Activated naive CD8-positive, alpha-beta T cell treated with anti-CD3 and anti-CD28 coated beads, Interleukin-2, amount 50 U/mL, for 16 hours (primary cell): Measurements from ENCODE around the gene CYP19A1.

Experiments used
- DNase-seq: peaks from one replicate; pipeline ENCODE4 v3.0.0-alpha.2; 2020; ENCODE audit warnings: low read depth, low spot score

The CYP19A1 gene

GRCh38 chr15:51338496-51338895, at the start of gene CYP19A1:
Gene CYP19A1, minus strand, starts transcription at chr15:51338596. Its CDS starts 95,684 bp downstream, at chr15:51242912.
- no peak for DNase-seq

- no peak for DNase-seq
Measured at GRCh38 chr15:51387699-51388041, 49.3 kb upstream of the CYP19A1 start.

- no peak for DNase-seq
Measured at GRCh38 chr15:51386960-51387698, 48.7 kb upstream of the CYP19A1 start.

GRCh38 chr15:51386486-51386885, 48.1 kb upstream of the CYP19A1 start:
- no peak for DNase-seq

- no peak for DNase-seq
Measured at GRCh38 chr15:51386029-51386428, 47.6 kb upstream of the CYP19A1 start.

GRCh38 chr15:51382787-51383186, 44.4 kb upstream of the CYP19A1 start:
- DNase-seq, result no peak

GRCh38 chr15:51380999-51381806, 42.8 kb upstream of the CYP19A1 start:
- DNase-seq, result no peak

- no peak for DNase-seq
Measured at GRCh38 chr15:51379390-51379789, 41.0 kb upstream of the CYP19A1 start.

- DNase-seq, result no peak
Measured at GRCh38 chr15:51378406-51378805, 40.0 kb upstream of the CYP19A1 start.

- DNase-seq, result no peak
Measured at GRCh38 chr15:51377038-51377786, 38.8 kb upstream of the CYP19A1 start.

GRCh38 chr15:51375966-51376640, 37.7 kb upstream of the CYP19A1 start:
- no peak for DNase-seq

GRCh38 chr15:51374131-51374530, 35.7 kb upstream of the CYP19A1 start:
- no peak for DNase-seq

GRCh38 chr15:51371266-51371665, 32.9 kb upstream of the CYP19A1 start:
- no peak for DNase-seq

- DNase-seq, result no peak
Measured at GRCh38 chr15:51369451-51369761, 31.0 kb upstream of the CYP19A1 start.

- no peak for DNase-seq
Measured at GRCh38 chr15:51368751-51369450, 30.5 kb upstream of the CYP19A1 start.

- DNase-seq, result no peak
Measured at GRCh38 chr15:51368307-51368706, 29.9 kb upstream of the CYP19A1 start.

- no peak for DNase-seq
Measured at GRCh38 chr15:51367322-51367976, 29.1 kb upstream of the CYP19A1 start.

GRCh38 chr15:51366920-51367319, 28.5 kb upstream of the CYP19A1 start:
- no peak for DNase-seq

GRCh38 chr15:51366071-51366470, 27.7 kb upstream of the CYP19A1 start:
- no peak for DNase-seq

- no peak for DNase-seq
Measured at GRCh38 chr15:51365417-51365816, 27.0 kb upstream of the CYP19A1 start.

- DNase-seq, result no peak
Measured at GRCh38 chr15:51363383-51363782, 25.0 kb upstream of the CYP19A1 start.
